Activated CD4-positive, alpha-beta T cell treated with anti-CD3 and anti-CD28 coated beads, Interleukin-2, amount 50 U/mL, for 16 hours (primary cell): ENCODE measurements around the gene GBF1.
A peak's percentile ranks its signal among the peaks of the same experiment; 100 is the strongest.

Experiments
- DNase-seq: peaks from one replicate; pipeline ENCODE4 v3.0.0-alpha.2; 2020

GBF1 gene

GRCh38 chr10:102352066-102352715, 106.9 kb downstream of the GBF1 start:
- DNase-seq = peak; percentile 73

GRCh38 chr10:102354451-102354850, 109.1 kb downstream of the GBF1 start:
- DNase-seq = no peak

GRCh38 chr10:102358712-102359382, 113.5 kb downstream of the GBF1 start:
- DNase-seq = peak; percentile 50

GRCh38 chr10:102367441-102367840, 122.1 kb downstream of the GBF1 start:
- no peak for DNase-seq

GRCh38 chr10:102368077-102368476, 122.7 kb downstream of the GBF1 start:
- DNase-seq = no peak

- no peak for DNase-seq
These were observed 126.0 kb downstream of the GBF1 start for GRCh38 chr10:102371295-102371694.

- DNase-seq = no peak
These were observed 129.9 kb downstream of the GBF1 start for GRCh38 chr10:102375250-102375649.

GRCh38 chr10:102375867-102376266, 130.5 kb downstream of the GBF1 start:
- no peak for DNase-seq

GRCh38 chr10:102376901-102377300, 131.6 kb downstream of the GBF1 start:
- no peak for DNase-seq

- no peak for DNase-seq
These were observed 134.1 kb downstream of the GBF1 start for GRCh38 chr10:102379383-102379782.

GRCh38 chr10:102381983-102382382, 136.7 kb downstream of the GBF1 start:
- no peak for DNase-seq

GRCh38 chr10:102382871-102383270, 137.5 kb downstream of the GBF1 start:
- DNase-seq = no peak

- DNase-seq = no peak
These were observed 138.7 kb downstream of the GBF1 start for GRCh38 chr10:102384053-102384452.

GRCh38 chr10:102384606-102385429, 139.5 kb downstream of the GBF1 start:
- no peak for DNase-seq

- DNase-seq = no peak
These were observed 144.6 kb downstream of the GBF1 start for GRCh38 chr10:102389894-102390293.

GRCh38 chr10:102392306-102392705, 147.0 kb downstream of the GBF1 start:
- DNase-seq = no peak

- DNase-seq = no peak
These were observed 148.2 kb downstream of the GBF1 start for GRCh38 chr10:102393411-102394078.

GRCh38 chr10:102394079-102394800, 148.9 kb downstream of the GBF1 start:
- DNase-seq = peak; percentile 98

GRCh38 chr10:102394801-102395399, 149.6 kb downstream of the GBF1 start:
- DNase-seq = peak; percentile 58

- peak; percentile 92 for DNase-seq
These were observed 150.3 kb downstream of the GBF1 start, which contains the start of gene NFKB2 for GRCh38 chr10:102395400-102396316. Gene NFKB2 (plus strand): TSS chr10:102395705. CDS start chr10:102395960, 255 bp downstream.

GRCh38 chr10:102396317-102396650, 151.0 kb downstream of the GBF1 start:
- DNase-seq = no peak
